HUES6 (cell line): ENCODE measurements around the gene OSM.
A peak's percentile ranks its signal among the peaks of the same experiment; 100 is the strongest.

Source experiments
- H3K27ac ChIP-seq: 2 replicates; pipeline ENCODE4 v1.7.0; 2013; ENCODE audit warnings: low read depth, mild to moderate bottlenecking, low read length, inconsistent platforms
- H3K27me3 ChIP-seq: 2 replicates; pipeline ENCODE4 v1.6.1; 2013; ENCODE audit warnings: low read length; ENCODE audit not compliant: control insufficient read depth, insufficient read depth
- H3K36me3 ChIP-seq: 2 replicates; pipeline ENCODE4 v1.6.1; 2013; ENCODE audit warnings: low read length; ENCODE audit not compliant: control insufficient read depth, insufficient read depth
- H3K4me1 ChIP-seq: 2 replicates; pipeline ENCODE4 v1.6.1; 2013; ENCODE audit warnings: low read length; ENCODE audit not compliant: control insufficient read depth, insufficient read depth
- H3K4me3 ChIP-seq: 2 replicates; pipeline ENCODE4 v1.5.1; 2013; ENCODE audit warnings: low read depth, low read length
- H3K9ac ChIP-seq: one replicate; pipeline ENCODE4 v1.6.1; 2013; ENCODE audit warnings: mild to moderate bottlenecking, low read length
- H3K9me3 ChIP-seq: 2 replicates; pipeline ENCODE4 v1.6.1; 2013; ENCODE audit warnings: low read depth, low read length; ENCODE audit not compliant: control insufficient read depth, insufficient read depth

The OSM gene

DNA sequence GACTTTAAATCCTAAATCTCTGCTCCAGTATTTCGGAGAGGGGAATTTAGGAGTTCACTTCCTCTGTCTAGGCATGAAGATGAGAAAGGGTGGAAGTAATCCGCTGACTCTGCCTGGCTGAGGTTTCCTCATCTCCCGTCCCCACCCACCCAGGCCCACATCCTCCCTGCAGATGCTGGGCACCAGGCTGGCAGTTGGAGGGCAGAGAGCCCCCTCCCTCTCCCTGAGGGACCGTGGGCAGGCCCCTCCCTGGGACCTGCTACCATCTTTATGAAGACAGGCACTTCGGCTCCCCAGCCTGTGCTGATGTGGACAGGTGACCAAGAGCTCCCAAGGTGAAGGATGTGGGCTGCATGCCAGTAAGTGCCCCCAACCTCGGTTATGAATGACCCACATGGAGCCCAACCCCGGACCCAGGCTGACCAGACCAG is 16.0 kb upstream of the OSM start:
- H3K4me3 ChIP-seq, result no peak overlapping the region
- peaks cover 6% of the 10 kb centered on the region; the same call in 1 of the 2 replicates for H3K4me1 ChIP-seq
- H3K9me3 ChIP-seq, result no peaks in the 10 kb centered on the region
- no peak overlapping the region for H3K27ac ChIP-seq
- peaks cover 4% of the 10 kb centered on the region; the same call in 1 of the 2 replicates for H3K36me3 ChIP-seq
- no peak overlapping the region for H3K9ac ChIP-seq
- H3K27me3 ChIP-seq, result no peaks in the 10 kb centered on the region

DNA sequence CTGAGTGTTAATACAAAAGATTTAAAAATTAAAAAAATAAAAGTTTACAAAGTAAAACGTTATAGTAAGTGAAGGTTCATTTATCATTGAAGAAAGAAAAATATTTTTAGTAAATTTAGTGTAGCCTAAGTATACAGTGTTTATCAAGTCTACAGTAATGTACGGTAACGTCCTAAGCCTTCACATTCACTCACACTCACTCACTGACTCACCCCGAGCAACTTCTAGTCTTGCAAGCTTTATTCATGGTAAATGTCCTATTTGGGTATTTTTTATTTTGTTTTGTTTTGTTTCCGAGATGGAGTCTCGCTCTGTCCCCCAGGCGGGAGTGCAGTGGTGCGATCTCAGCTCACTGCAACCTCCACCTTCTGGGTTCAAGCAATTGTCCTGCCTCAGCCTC is 13.9 kb upstream of the OSM start:
- no peak overlapping the region for H3K27ac ChIP-seq
- peaks cover 6% of the 10 kb centered on the region; the same call in 1 of the 2 replicates for H3K4me1 ChIP-seq

DNA sequence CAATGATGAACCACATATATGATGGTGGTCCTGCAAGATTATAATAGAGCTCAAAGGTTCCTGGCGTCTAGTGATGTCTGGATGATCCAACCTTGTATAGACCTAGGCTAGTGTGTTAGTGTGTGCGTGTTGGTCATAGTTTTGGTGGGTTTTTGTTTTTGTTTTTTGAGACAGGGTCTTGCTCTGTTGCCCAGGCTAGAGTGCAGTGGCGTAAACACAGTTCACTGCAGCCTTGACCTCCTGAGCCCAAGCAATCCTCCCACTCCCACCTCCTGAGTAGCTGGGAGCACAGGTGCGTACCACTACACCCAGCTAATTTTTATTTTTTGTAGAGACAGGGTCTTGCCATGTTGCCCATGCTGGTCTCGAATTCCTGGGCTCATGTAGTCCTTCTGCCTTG is 13.3 kb upstream of the OSM start:
- H3K9ac ChIP-seq, result no peak overlapping the region

More for the DNA sequence above, 13.9 kb upstream of the OSM start:
- H3K27me3 ChIP-seq, result no peaks in the 10 kb centered on the region
- H3K4me3 ChIP-seq, result no peak overlapping the region
- no peaks in the 10 kb centered on the region for H3K9me3 ChIP-seq
- no peak overlapping the region for H3K9ac ChIP-seq
- no peaks in the 10 kb centered on the region for H3K36me3 ChIP-seq

DNA sequence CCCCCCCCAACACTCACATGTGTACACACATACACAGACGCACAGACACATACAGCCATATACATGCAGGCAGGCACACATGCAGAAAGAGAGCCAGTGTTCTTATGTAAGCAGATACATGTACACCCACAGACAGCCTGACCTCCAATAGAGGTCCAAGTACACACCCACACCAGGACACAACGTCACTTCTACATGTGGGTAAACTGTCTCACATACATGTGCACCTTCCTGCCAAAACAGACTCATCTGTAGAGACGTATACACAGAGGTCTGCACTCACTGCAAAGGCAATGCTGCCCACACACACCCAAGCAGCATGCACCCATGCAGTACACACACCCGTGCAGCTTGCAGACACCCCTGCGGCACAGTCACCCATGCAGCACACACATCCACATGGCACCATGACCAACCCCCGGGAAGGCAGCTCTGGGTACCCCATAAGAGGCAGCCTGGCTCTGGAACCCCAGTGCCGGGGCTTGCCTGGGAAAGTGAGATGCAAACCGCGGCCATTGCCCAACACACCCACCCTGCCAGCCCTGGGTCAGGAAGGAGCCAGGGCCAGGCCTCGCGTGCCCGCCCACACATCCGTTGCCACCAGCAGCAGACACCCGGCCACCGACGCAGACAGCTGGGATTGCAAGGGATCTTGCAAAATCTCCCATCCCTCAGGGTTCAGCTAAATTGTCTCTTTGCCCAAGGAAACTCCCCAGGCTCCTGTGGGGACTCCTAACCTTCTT is 12.6 kb upstream of the OSM start:
- peaks cover 6% of the 10 kb centered on the region; the same call in 1 of the 2 replicates for H3K4me1 ChIP-seq
- no peaks in the 10 kb centered on the region for H3K27me3 ChIP-seq
- no peak overlapping the region for H3K4me3 ChIP-seq
- no peaks in the 10 kb centered on the region for H3K9me3 ChIP-seq
- H3K27ac ChIP-seq, result no peak overlapping the region
- no peak overlapping the region for H3K9ac ChIP-seq
- H3K36me3 ChIP-seq, result no peaks in the 10 kb centered on the region

More for the DNA sequence above, 13.3 kb upstream of the OSM start:
- Histone ChIP-seq H3K36me3 (no peaks in the 10 kb centered on the region), H3K27me3 (no peaks in the 10 kb centered on the region), H3K27ac (no peak overlapping the region), H3K9me3 (no peaks in the 10 kb centered on the region), H3K4me1 (peaks cover 6% of the 10 kb centered on the region; the same call in 1 of the 2 replicates), H3K4me3 (no peak overlapping the region)

DNA sequence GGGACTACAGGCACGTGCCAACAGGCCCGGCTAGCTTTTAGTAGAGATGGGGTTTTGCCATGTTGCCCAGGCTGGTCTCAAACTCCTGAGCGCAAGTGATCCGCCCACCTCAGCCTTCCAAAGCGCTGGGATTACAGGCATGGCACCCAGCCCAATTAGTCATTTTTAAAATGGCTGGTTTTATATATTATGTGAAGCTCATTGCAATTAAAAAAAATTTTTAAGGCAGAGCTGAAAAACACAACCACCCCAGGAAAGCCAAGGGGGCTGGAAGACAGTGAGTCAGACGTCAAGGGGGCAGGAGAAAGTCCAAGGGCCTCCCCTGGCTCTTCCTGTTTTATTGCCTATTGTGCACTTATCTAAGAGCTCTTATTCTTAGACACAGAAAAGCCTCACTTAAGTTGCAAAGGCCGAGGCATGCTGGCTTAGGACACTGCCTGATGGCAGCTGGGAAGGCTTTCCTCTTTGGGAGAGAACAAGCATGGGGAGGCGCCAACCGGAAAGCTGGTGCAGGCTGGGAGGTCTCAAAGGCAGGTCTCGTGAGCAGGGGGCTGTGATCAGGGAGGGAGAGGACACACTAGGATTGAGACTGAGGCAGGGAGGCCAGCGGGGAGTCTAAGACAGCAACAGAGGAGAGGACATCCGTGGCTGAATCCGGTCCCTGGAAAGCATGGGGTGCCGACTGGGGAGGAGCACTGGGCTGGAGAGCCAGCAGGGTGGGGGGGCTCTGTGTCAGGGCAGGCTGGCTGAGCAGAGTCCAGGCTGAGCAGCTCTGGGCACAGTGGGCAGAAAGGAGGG is 11.1 kb upstream of the OSM start:
- H3K9ac ChIP-seq, result peak overlapping the region; percentile 60
- H3K9me3 ChIP-seq, result no peaks in the 10 kb centered on the region
- no peak overlapping the region for H3K27ac ChIP-seq
- H3K4me3 ChIP-seq, result no peak overlapping the region
- peaks cover 6% of the 10 kb centered on the region; the same call in 1 of the 2 replicates for H3K4me1 ChIP-seq
- H3K36me3 ChIP-seq, result no peaks in the 10 kb centered on the region
- no peaks in the 10 kb centered on the region for H3K27me3 ChIP-seq

DNA sequence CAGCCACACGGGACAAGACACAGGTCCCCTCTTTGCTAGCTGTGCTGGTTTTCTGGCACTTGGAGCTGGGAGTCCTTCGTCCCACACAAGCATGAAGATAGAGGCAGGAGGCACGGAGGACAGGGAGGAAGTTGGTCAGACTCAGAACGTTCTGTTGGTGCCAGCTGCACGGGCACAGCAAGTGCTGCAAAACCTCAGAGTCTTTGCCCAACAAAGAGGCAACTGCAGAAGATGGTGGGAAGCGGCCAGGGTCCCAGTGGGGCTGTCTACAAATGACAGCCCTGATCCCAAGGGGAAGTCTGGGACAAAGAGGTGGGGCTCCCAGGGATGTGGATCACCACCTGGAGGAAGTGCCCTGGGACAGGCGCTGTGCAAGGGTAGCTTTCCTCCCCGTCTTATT is 9.4 kb upstream of the OSM start:
- Histone ChIP-seq H3K9ac (no peak overlapping the region), H3K4me1 (peaks cover 6% of the 10 kb centered on the region; the same call in 1 of the 2 replicates), H3K36me3 (no peaks in the 10 kb centered on the region), H3K27me3 (no peaks in the 10 kb centered on the region), H3K27ac (no peak overlapping the region), H3K9me3 (no peaks in the 10 kb centered on the region), H3K4me3 (no peak overlapping the region)

DNA sequence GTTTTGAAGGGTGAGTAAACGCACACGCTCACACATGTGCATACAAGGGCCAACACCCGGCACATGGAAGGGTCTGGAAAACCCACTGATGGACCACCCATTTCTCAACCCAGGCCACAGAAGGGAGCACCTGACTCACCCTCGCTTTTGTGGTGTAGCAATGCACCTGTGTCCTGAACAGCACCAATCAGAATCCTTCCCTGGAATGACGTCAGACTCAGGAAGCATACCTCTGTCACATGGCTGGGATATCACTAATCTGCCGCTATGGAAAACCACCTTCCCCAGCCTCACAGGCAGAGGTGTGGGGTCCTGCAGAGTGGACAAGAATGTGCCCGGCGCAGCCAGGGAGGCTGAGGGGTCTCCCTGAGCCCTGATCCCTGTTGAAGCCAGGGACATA is 9.0 kb upstream of the OSM start:
- H3K9ac ChIP-seq, result no peak overlapping the region
- H3K36me3 ChIP-seq, result no peaks in the 10 kb centered on the region
- peaks cover 6% of the 10 kb centered on the region; the same call in 1 of the 2 replicates for H3K4me1 ChIP-seq
- no peaks in the 10 kb centered on the region for H3K27me3 ChIP-seq
- no peaks in the 10 kb centered on the region for H3K9me3 ChIP-seq
- no peak overlapping the region for H3K4me3 ChIP-seq
- H3K27ac ChIP-seq, result no peak overlapping the region

DNA sequence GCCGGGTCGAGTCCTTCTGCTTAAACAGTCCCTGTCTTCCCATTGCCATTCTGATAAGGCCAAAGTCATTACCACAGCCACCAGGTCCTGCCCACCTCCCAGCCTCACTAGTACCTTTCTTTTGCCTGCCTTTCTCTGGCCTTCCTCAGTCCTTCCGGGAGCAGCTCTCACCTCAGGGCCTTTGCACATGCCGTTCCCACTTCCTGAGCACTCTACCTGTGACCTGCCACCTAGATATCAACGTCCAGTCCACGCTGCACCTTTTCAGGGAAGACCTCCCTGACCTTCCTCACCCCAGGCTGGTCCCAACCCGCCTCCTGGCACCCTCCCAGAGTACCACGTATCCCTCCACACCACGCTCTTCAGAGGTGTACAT is 7.8 kb upstream of the OSM start:
- Histone ChIP-seq H3K9ac (no peak overlapping the region), H3K4me1 (peaks cover 6% of the 10 kb centered on the region; the same call in 1 of the 2 replicates), H3K27me3 (no peaks in the 10 kb centered on the region)

DNA sequence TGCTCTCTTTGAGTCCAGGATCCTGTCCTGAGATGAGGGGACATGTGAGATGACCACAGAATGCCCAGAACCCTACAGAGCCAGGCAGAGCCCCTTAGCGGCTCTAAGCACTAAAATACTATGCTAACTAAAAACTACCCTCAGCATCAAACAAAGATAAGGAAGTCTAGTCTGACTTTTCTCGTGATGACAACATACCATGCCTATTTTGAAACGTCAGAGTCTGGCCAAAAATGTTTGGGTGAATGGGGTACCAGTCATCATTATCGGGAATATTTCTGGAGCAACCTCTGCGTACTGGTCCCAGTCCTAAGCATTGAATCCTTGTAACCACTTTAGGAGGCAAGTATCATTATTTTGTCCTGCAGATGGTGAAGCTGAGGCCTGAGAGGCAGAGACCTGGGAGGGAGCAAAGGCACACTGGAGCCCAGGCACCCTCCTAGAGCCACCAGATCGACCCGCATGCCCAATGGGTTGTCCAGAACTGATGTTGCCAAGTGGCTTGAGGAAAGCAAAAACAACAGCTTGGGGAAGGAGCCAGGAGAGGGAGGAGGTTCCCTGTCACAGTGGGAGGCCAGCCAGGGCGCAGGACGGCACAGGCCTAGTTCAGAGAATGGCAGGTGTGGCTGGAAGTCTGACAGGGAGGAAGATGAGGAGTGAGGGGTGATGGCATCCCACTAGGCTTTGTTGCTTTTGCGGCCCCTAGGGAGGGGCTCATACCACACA is 7.2 kb upstream of the OSM start:
- Histone ChIP-seq H3K9ac (no peak overlapping the region), H3K9me3 (no peaks in the 10 kb centered on the region), H3K27me3 (no peaks in the 10 kb centered on the region), H3K36me3 (no peaks in the 10 kb centered on the region), H3K4me3 (no peak overlapping the region), H3K27ac (no peak overlapping the region), H3K4me1 (peaks cover 6% of the 10 kb centered on the region; the same call in 1 of the 2 replicates)

More for the DNA sequence above, 7.8 kb upstream of the OSM start:
- Histone ChIP-seq H3K4me3 (no peak overlapping the region), H3K9me3 (no peaks in the 10 kb centered on the region), H3K36me3 (no peaks in the 10 kb centered on the region), H3K27ac (no peak overlapping the region)

DNA sequence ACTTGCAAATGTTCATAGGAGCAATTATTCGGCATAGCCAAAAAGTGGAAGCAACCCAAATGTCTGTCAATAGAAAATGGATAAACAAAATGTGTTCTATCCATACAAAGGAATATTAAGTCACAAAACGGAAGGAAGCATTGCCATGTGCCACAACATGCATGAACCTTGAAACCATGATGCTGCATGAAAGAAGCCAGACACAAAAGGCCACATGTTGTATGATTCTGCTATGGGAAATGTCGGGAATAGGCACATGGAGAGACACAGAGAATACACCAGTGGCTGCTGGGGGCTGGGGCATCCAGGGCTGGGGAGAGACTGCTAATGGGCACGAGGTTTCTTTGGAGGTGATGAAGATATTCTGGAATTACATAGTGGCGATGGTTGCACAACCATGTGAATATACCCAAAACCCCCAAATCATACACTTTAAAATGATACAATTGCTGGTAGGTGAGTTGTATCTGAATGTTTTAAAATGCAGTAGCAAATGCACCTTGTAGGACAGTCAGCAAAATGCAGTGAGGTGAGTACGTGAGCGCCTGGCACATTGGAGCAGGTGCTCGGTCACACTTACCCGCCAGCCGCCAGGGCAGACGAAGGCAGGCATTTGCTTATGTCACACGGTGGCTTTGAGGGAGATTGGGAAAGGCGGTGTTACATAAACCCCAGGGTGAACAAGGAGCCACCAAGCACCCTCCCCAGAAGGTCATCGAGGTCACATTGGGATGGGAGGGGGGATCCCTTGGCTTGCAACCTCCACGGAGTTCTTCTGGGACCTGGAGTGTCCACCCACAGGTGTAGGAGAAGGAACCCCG is 6.3 kb upstream of the OSM start:
- no peak overlapping the region for H3K9ac ChIP-seq
- no peaks in the 10 kb centered on the region for H3K27me3 ChIP-seq
- no peak overlapping the region for H3K27ac ChIP-seq
- H3K4me3 ChIP-seq, result no peak overlapping the region
- no peaks in the 10 kb centered on the region for H3K9me3 ChIP-seq
- H3K4me1 ChIP-seq, result peaks cover 2% of the 10 kb centered on the region; the same call in 1 of the 2 replicates
- H3K36me3 ChIP-seq, result no peaks in the 10 kb centered on the region
